GM18520 (cell line): ENCODE results near the gene TECTA.

Experiments used
- ATAC-seq: cut with Tn5 transposase; IDR thresholded peaks from one replicate; pipeline ENCODE4 v1.9.1; 2021; ENCODE audit not compliant: unreplicated experiment

Gene TECTA

DNA sequence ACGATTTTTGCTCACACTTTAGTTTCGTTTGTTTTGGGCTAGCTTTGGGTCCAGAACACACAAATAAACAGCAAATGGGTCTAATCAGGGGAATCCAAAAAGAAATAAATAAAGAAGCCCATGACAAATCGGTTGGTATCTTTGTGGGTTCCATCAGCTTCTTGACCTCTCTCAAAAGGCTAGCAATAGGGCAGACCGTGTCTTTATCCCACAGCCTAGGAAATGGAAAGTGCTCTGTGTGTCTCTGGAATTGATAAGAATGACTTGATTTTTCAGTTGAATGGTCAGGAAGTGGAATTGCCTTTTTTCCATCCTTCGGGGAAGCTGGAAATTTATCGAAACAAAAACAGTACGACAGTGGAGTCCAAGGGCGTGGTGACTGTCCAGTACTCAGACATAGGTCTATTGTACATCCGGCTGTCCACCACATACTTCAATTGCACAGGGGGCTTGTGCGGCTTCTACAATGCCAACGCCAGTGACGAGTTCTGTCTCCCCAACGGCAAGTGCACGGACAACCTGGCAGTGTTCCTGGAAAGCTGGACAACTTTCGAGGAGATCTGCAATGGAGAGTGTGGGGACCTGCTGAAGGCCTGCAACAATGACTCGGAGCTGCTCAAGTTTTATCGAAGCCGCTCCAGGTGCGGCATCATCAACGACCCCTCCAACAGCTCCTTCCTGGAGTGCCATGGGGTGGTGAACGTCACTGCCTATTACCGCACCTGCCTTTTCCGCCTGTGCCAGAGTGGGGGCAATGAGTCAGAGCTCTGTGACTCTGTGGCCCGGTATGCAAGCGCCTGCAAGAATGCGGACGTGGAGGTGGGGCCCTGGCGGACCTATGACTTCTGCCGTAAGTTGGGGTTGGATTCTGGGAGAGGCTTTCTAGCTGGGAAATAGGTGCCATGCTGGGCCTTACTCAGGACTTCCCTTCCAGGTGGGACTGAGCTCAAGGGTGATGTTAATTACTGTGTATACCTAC is 28.6 kb downstream of the TECTA start:
- ATAC-seq: no peak

- no peak for ATAC-seq
These were observed 30.6 kb downstream of the TECTA start for GRCh38 chr11:121131656-121132055.

- no peak for ATAC-seq
These were observed 31.4 kb downstream of the TECTA start for GRCh38 chr11:121132211-121132976.

GRCh38 chr11:121134741-121135312 is 33.8 kb downstream of the TECTA start:
- ATAC-seq: no peak

DNA sequence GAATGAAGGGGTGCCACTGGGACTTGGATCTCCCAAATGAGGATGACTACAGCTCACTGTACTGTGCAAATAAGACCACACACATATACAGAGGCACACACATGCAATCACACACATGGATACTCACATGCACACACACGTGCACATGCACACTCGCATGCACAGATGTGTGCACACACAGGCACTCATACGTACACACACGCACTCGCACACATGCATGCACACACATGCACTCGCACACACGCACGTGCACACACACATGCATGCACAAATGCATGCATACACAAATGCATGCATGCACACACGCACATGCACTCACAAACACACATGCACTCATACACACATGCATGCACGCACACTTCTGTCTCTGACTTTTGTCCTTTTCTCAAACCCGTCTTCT is 36.0 kb downstream of the TECTA start:
- no peak for ATAC-seq

DNA sequence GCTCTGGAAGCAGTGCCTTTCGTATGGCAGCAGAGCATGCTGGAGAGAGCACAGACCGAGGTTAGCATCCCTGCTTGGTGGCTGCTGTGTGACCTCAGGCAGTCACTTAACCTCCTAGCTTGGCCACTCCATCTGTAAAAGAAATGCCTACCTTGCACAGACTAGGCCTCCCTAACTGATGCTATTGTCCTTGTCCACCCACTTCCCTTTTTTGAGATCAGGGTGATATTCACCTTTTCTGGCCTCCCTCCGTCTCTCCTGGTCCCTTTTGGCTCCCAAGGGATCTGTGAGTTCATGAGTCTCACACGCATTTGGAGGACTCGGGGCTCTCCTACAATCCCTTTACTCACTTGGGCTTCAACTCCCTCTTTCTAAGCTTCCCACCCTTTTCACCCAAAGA is 37.2 kb downstream of the TECTA start:
- no peak for ATAC-seq

- no peak for ATAC-seq
These were observed 39.3 kb downstream of the TECTA start for GRCh38 chr11:121140369-121140768.

DNA sequence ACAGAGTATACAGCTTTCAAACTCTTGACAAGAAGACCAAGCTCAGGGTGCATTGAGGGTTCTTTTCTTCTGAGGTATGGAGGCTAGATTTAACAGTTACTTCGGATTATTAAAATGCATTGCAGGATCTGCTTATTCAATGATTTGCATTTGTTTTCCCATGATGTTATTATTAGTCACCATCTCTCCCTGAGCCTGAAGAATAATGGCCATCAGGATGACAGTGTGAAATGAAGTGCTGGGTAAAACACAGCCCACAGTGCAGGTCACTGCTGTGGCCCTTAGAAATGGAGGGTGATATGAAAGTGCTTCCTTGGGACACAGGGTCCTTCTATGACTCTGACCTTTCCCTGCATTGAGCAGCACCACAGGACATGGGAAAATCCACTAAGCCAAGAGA is 40.0 kb downstream of the TECTA start:
- ATAC-seq: no peak

DNA sequence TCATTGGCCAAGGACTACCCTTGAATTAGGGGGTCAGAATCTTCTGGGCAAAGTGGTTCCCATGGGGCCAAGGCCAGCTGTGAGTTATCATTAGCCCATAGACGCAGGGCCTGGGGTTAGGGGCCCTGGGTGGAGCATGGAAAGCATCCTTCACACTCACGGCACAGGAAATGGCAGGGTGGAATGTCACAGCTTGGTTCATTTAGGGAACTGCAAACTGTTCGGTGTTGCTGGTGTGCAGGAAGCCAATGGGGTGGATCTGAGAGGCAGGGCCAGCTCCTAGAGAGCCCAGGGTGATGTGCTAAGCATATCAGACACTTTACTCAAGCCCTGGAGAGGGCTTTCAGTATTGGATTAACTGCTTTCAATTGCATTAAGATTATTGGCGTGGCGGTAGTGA is 42.9 kb downstream of the TECTA start:
- no peak for ATAC-seq

GRCh38 chr11:121144723-121145122 is 43.7 kb downstream of the TECTA start:
- ATAC-seq: no peak

DNA sequence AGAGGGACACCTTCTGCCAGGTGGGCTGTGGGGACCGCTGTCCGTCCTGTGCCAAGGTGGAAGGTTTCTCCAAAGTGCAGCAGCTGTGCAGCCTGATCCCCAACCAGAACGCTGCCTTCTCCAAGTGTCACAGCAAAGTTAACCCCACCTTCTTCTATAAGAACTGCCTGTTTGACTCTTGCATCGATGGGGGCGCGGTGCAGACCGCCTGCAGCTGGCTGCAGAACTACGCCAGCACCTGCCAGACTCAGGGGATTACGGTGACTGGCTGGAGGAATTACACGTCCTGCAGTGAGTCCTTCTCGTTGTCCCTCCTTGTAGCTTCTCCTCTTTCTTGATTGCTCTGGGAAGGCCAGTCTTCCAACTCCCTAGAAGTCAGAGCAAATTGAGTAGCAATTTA is 44.8 kb downstream of the TECTA start:
- no peak for ATAC-seq

DNA sequence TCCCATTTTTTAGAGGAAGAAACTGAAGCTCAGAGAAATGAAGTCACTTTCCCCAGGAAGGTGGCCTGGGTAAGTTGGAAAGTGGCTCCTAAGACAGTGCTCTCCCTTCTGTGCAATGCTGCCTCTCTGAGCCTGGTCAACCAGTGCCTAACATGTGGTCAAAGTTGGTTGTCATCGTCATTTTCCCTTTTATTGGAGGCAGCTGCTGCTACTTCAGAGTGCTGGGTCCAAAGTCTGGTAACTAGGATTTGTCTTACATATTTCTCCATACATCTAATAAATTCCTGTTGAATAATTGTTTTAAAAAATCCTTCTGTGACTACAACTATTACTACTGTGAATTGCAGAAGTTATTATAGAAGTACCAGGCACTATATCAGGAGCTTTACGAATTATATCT is 48.1 kb downstream of the TECTA start:
- no peak for ATAC-seq

- no peak for ATAC-seq
These were observed 50.2 kb downstream of the TECTA start for GRCh38 chr11:121151207-121151688.

DNA sequence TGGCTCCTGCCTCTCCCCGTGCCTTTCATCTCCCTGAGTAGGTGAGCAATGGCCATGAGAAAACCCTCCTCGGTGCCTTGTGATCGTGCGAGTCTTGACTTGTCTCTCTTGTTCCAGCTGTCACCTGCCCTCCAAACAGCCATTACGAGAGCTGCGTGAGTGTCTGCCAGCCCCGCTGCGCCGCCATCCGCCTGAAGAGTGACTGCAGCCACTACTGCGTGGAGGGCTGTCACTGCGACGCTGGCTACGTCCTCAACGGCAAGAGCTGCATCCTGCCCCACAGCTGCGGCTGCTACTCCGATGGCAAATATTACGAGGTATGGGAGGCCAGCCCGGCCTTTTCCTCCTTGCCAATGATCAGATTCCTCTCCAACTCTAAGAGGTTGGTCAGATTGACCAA is 51.7 kb downstream of the TECTA start:
- ATAC-seq: no peak

DNA sequence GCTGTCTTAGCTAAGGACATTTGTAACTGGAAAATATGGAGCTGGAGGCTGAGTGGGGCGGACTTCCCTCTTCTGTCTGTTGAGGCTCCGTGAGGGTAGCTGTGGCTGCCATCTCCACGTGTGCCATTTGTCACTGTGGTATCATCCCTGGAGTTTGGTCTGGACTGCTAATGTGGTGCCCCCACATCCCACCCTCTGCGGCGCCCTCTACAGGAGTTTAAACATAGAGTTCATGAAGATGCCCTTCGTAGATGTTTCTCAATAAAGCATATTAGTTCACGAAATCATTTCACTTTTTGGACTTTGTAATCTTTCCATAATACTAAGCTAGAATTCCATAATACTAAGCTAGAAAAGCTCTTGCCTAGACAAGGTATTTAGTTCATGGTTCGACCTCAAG is 52.4 kb downstream of the TECTA start:
- no peak for ATAC-seq

GRCh38 chr11:121154486-121155314 is 53.7 kb downstream of the TECTA start:
- no peak for ATAC-seq

DNA sequence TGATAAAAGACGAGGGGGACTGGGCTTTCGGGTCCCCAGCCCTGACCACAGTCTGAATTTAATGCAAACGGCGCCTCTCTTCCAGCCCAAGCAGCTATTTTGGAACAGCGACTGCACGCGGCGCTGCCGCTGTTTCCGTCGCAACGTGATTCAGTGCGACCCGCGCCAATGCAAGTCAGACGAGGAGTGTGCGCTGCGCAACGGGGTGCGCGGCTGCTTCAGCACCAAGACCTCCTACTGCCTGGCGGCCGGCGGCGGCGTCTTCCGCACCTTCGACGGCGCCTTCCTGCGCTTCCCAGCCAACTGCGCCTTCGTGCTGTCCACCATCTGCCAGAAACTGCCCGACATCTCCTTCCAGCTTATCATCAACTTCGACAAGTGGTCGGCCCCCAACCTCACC is 56.7 kb downstream of the TECTA start:
- ATAC-seq: no peak

DNA sequence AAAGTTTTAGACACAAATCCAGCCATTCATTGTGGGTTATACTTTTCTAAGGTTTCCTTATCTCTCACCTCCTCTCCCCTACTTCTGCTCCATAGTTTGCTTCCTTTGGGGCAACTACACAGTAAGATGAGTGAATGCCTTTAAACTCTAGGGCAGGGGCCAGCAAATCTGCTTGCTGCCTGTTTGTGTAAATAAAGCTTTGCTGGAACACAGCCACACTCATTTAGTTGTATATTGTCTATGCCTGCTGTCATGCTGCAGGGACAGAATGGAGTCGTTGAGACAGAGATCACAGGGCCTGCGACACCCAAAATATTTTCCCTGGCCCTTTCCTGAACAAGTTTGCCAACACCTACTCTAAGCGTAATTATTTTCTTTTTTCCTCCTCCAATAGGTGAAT is 58.7 kb downstream of the TECTA start:
- no peak for ATAC-seq

GRCh38 chr11:121161349-121161917 is 60.4 kb downstream of the TECTA start:
- ATAC-seq: no peak

DNA sequence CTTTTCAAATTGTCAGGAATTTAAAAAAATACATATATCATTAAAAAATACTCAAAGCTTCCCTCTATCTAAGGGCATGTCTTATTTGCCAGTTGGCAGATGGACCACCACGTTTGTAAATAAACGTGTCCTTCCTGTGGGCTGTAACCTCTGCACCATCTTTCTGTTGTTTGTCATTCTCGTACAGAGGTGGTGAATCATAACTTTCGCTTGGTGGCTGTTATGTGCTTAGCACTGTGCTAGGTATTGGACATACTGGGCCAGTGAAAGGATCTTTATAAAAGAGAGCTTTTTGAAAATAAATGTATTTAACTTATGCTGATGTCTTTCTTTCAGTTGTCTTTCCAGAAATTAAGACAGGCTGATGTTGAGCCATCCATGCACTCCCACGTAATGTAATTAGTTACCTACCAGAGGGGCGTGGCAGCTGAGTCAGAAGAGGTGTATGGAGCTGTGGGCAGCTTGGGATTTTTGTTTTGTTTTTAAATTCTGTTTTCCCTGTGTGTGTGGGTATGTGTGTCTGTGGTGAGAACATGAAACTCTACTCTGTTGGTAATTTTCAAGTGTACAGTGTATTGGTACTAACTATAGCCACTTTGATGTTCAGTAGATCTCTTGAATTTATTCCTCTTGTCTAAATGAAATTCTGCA is 62.7 kb downstream of the TECTA start:
- ATAC-seq: no peak
